Panc1 (cell line): ENCODE data around the gene ZNF318. TPM values are rescaled to one million over a fixed set of nuclear protein-coding genes. Genes with fewer than 3 reads are reported as not detected.

Source experiments
- ATAC-seq: fragments of 200-7000 bp; cut with Tn5 transposase; 2 replicates; pipeline ENCODE4 v1.9.1; 2020; ENCODE audit warnings: mild to moderate bottlenecking, moderate library complexity
- BruUV-seq: library from RNA; stranded (reverse); fragments of 400-500 nt; replicated peaks from 2 replicates; lab custom pipeline; 2021; lab: Mats Ljungman, UMichigan
- CTCF ChIA-PET: fragments of 300-600 bp; sonication (Branson Sonifier 250); formaldehyde crosslinking; loops from one replicate; lab custom pipeline; 2022; ENCODE audit warnings: antibody characterized with exemption; lab: Charles Lee
- POLR2A ChIA-PET: fragments of 300-600 bp; sonication (Branson Sonifier 250); formaldehyde crosslinking; loops from one replicate; lab custom pipeline; 2022; ENCODE audit warnings: antibody characterized with exemption; lab: Charles Lee
- DNase-seq: peaks from one replicate; pipeline ENCODE4 v3.0.0-alpha.2; 2010; ENCODE audit warnings: low read depth, low spot score
- H3K27ac ChIP-seq: 2 replicates; pipeline ENCODE4 v1.5.1; 2011; ENCODE audit warnings: mild to moderate bottlenecking, low read length, inconsistent platforms
- H3K27me3 ChIP-seq: fragments of 200-500 bp; sonication (Bioruptor generic); 2 replicates; pipeline ENCODE4 v1.6.0; 2014; ENCODE audit warnings: low read length, inconsistent platforms; ENCODE audit not compliant: control insufficient read depth, insufficient read depth
- H3K36me3 ChIP-seq: fragments of 200-500 bp; sonication (Bioruptor generic); 2 replicates; pipeline ENCODE4 v1.5.1; 2014; ENCODE audit warnings: inconsistent platforms, mild to moderate bottlenecking, low read length, moderate library complexity; ENCODE audit not compliant: control insufficient read depth, insufficient read depth
- H3K4me1 ChIP-seq: 2 replicates; pipeline ENCODE4 v1.5.1; 2011; ENCODE audit warnings: inconsistent platforms, mild to moderate bottlenecking, low read length, moderate library complexity; ENCODE audit not compliant: control insufficient read depth, insufficient read depth
- H3K4me3 ChIP-seq, 2 experiments: 2 replicates each; pipeline ENCODE4 v1.5.1; 2011 to 2012; ENCODE audit warnings: low read depth in 2 of 2, low read length in 2 of 2, mild to moderate bottlenecking in 2 of 2, inconsistent platforms in 1 of 2, moderate library complexity in 1 of 2
- H3K9me3 ChIP-seq: fragments of 200-500 bp; sonication (Bioruptor generic); 2 replicates; pipeline ENCODE4 v1.5.1; 2014; ENCODE audit warnings: low read depth, mild to moderate bottlenecking, inconsistent platforms, low read length, moderate library complexity; ENCODE audit not compliant: control insufficient read depth, insufficient read depth
- CTCF ChIP-seq: fragments of 450-650 bp; IDR thresholded peaks from 2 replicates; pipeline ENCODE4 v1.5.1; 2017; ENCODE audit warnings: mild to moderate bottlenecking
- POLR2AphosphoS5 ChIP-seq: IDR thresholded peaks from 2 replicates; pipeline ENCODE4 v1.6.1; 2012; ENCODE audit warnings: mild to moderate bottlenecking, low read depth, low read length, moderate library complexity
- REST ChIP-seq, 2 experiments: IDR thresholded peaks; 2 replicates each; pipeline ENCODE4 v1.6.1; 2011 to 2012; ENCODE audit warnings: low read depth in 2 of 2, control low read depth in 1 of 2, low read length in 1 of 2, mild to moderate bottlenecking in 1 of 2, moderate library complexity in 1 of 2; ENCODE audit not compliant: insufficient read depth in 1 of 2
- SIN3A ChIP-seq: IDR thresholded peaks from 2 replicates; pipeline ENCODE4 v1.6.1; 2012; ENCODE audit warnings: low read depth, mild to moderate bottlenecking, low read length, moderate library complexity, borderline replicate concordance; ENCODE audit not compliant: insufficient read depth
- TCF7L2 ChIP-seq: IDR thresholded peaks from 2 replicates; pipeline ENCODE4 v1.6.1; 2011; ENCODE audit warnings: mild to moderate bottlenecking, low read depth, low read length, inconsistent platforms
- in situ Hi-C: cut with HindIII; loops from 2 replicates; pipeline ENCODE4 v1.10.0; 2016; ENCODE audit warnings: low sequenced_read_pairs, low pct_unique_long_range_greater_than_20kb
- intact Hi-C: fragments of 100-400 bp; cut with micrococcal nuclease; formaldehyde crosslinking; loops from one replicate; pipeline ENCODE4 v1.10.0; 2022; ENCODE audit not compliant: unreplicated experiment
- total RNA-seq: library from RNA; stranded (reverse); gene quantifications from one replicate; pipeline ENCODE4 v1.2.1, GENCODE V29; 2021; ENCODE audit not compliant: unreplicated experiment

Gene ZNF318
- total RNA-seq, 1 experiment from 2014 or later, result 28.0 TPM

GRCh38 chr6:43325876-43326275, 43.6 kb downstream of the ZNF318 start:
- TF ChIP-seq CTCF (no peak), TCF7L2 (no peak), SIN3A (no peak), POLR2AphosphoS5 (no peak), REST (IDR thresholded peaks at IDR 0.05; ENCODE audit: insufficient read depth in 1 of 2, low read depth in 2 of 2, low read length in 1 of 2) (no peak)
- no peak for ATAC-seq
- intact Hi-C loops, result no loop called here
- no TSS peak for BruUV-seq
- Histone ChIP-seq H3K4me1 (no peaks in the 10 kb centered on the region), H3K27ac (no peak overlapping the region), H3K27me3 (no peaks in the 10 kb centered on the region), H3K9me3 (no peaks in the 10 kb centered on the region), H3K36me3 (no peaks in the 10 kb centered on the region), H3K4me3 (no peak overlapping the region)
- ChIA-PET POLR2A (no interaction called here), CTCF (no interaction called here)
- DNase-seq, result no peak
- in situ Hi-C loops, result no loop called here

- POLR2A ChIA-PET, result no interaction called here
- CTCF ChIA-PET, result no interaction called here
- Histone ChIP-seq H3K4me3 (no peak overlapping the region), H3K27me3 (peaks cover 11% of the 10 kb centered on the region; the same call in 1 of the 2 replicates), H3K9me3 (no peaks in the 10 kb centered on the region), H3K36me3 (no peaks in the 10 kb centered on the region), H3K4me1 (no peaks in the 10 kb centered on the region), H3K27ac (no peak overlapping the region)
- BruUV-seq, result no TSS peak
- DNase-seq (no peak), ATAC-seq (no peak)
- intact Hi-C loops, result no loop called here
- TF ChIP-seq SIN3A (no peak), CTCF (no peak), POLR2AphosphoS5 (no peak), TCF7L2 (no peak), REST (IDR thresholded peaks at IDR 0.05; ENCODE audit: insufficient read depth in 1 of 2, low read depth in 2 of 2, low read length in 1 of 2) (no peak)
- in situ Hi-C loops, result no loop called here
Observed at GRCh38 chr6:43318011-43318410, 51.4 kb downstream of the ZNF318 start.
